Measurements from ENCODE around the gene SLC41A1.

DNA sequence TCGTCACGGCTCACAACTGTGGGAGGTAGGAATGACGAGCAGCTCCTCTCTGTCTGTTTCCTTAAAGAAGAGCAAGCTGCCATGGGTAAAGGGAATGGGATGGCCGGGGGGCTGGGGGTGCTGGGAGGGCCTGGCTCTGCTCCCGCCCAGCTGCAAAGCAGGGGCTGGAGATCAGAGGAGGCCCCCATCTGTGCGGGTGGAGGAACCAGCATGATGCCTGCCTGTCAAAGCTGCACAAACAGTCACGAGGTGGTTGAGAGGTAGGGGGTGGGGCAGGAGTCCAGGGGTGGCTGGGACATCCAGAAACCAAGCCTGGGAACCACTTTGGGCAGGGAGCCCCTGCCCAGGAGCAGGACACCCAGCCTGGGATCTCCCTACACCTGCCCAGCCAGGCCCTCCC lies 12.6 kb downstream of the SLC41A1 start:
- TF ChIP-seq EP300 (IDR thresholded peaks at IDR 0.05) (no peak), POLR2AphosphoS5 (IDR thresholded peaks at IDR 0.05) (no peak), POLR2A (IDR thresholded peaks at IDR 0.05) (no peak)
- TF ChIP-seq, protein P1, sequence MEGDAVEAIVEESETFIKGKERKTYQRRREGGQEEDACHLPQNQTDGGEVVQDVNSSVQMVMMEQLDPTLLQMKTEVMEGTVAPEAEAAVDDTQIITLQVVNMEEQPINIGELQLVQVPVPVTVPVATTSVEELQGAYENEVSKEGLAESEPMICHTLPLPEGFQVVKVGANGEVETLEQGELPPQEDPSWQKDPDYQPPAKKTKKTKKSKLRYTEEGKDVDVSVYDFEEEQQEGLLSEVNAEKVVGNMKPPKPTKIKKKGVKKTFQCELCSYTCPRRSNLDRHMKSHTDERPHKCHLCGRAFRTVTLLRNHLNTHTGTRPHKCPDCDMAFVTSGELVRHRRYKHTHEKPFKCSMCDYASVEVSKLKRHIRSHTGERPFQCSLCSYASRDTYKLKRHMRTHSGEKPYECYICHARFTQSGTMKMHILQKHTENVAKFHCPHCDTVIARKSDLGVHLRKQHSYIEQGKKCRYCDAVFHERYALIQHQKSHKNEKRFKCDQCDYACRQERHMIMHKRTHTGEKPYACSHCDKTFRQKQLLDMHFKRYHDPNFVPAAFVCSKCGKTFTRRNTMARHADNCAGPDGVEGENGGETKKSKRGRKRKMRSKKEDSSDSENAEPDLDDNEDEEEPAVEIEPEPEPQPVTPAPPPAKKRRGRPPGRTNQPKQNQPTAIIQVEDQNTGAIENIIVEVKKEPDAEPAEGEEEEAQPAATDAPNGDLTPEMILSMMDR (IDR thresholded peaks at IDR 0.05) = no peak

Measured in gastroesophageal sphincter (tissue), 3 donors.